ENCODE data around the gene LRP6. TPM values are rescaled to one million over a fixed set of nuclear protein-coding genes. Genes with fewer than 3 reads are reported as not detected.

LRP6 gene
- total RNA-seq, 1 experiment from 2014 or later, result 15.5 TPM

DNA sequence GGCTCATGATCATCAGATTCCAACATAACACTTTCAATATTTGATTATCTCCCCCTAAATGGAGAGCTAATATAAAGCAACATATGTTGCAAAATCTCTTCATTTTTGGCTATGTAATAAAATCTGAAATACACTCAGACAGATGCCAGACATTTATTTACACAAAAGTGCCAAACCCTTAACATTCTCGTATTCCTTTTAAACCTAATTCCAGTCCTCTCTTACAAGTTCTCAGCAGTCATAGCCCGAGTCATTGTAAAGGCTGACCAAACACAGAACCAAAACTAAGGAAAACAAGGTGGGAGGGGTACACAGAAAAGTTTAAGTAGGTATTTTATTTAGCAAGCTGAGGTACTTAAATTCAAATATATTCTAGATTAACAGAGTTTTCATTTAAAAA lies 81.4 kb downstream of the LRP6 start:
- H2AFZ ChIP-seq (ENCODE audit: low read length), result no peak overlapping the region
- no peaks in the 10 kb centered on the region for H3F3A ChIP-seq (ENCODE audit: low read length, unreplicated experiment)
- H3K36me3 ChIP-seq (ENCODE audit: low read depth, low read length), result peaks cover 6% of the 10 kb centered on the region; the same call in 1 of the 2 replicates
- ATAC-seq (0 out of 2 replicates have a peak, but pooled peaks have one; percentile 35), DNase-seq (no peak)
- peaks cover 22% of the 10 kb centered on the region for H3K4me1 ChIP-seq (ENCODE audit: insufficient read depth, low read length)
- H4K20me1 ChIP-seq (ENCODE audit: low read length), result no peaks in the 10 kb centered on the region
- BruUV-seq (replicated peaks), result no TSS peak
- intact Hi-C loops (cut with micrococcal nuclease), result no loop called here
- ChIA-PET POLR2A (ENCODE audit: unreplicated experiment) (no interaction called here), CTCF (no interaction called here)
- no peak for TF ChIP-seq EZH2 (IDR thresholded peaks at IDR 0.05; ENCODE audit: low read length, unreplicated experiment)
- TF ChIP-seq EZH2phosphoT487 (IDR thresholded peaks at IDR 0.05; ENCODE audit: borderline replicate concordance, low read length), result no peak
- no peaks in the 10 kb centered on the region for H3K79me2 ChIP-seq (ENCODE audit: low read length)
- no peaks in the 10 kb centered on the region for H3K9me3 ChIP-seq (ENCODE audit: low read length)
- no peaks in the 10 kb centered on the region for H3K9me2 ChIP-seq (replicated peaks; ENCODE audit: low read length)
- no peak overlapping the region for H3K4me3 ChIP-seq (ENCODE audit: low read length)
- no peak overlapping the region for H3K27ac ChIP-seq (ENCODE audit: low read length)
- no peaks in the 10 kb centered on the region for H3K27me3 ChIP-seq (ENCODE audit: low read length)
- H3K4me2 ChIP-seq (ENCODE audit: low read length), result no peak overlapping the region
- no peak overlapping the region for H3K9ac ChIP-seq (ENCODE audit: low read length)

DNA sequence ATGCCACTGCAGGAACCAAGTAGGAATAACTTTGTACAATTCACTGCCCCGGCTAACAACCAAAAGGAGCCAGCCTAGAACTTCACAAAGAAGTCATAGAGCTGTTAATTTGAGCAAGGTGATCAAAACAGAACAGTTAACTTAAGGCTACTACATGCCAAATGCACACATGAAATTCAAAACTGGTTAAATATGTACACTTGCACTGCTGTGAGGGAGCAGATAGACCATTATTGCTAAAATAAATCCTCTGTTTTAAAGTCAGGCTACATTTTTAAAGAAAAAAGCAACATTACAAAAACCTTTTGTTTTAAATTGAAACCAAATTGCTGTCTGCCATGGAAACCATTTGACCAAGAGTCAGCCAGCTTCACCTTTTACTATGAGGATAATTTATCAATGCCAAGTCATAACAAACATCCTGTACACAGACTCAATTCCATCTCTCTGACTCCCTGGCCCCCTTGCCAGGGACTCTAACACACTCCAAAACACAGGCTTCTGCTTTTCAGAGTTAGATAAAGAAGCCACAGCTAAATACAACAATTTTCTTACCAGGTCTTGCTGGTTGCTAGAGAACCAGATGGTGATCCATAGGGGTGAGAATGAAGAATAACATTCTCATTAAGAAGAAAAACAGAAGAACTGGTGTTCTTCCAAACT lies 84.0 kb downstream of the LRP6 start:
- no peaks in the 10 kb centered on the region for H3K27me3 ChIP-seq (ENCODE audit: low read length)
- peak; percentile 55 for ATAC-seq
- no peaks in the 10 kb centered on the region for H3K79me2 ChIP-seq (ENCODE audit: low read length)
- no peak overlapping the region for H3K4me3 ChIP-seq (ENCODE audit: low read length)
- peaks cover 6% of the 10 kb centered on the region; the same call in 1 of the 2 replicates for H3K36me3 ChIP-seq (ENCODE audit: low read depth, low read length)
- H2AFZ ChIP-seq (ENCODE audit: low read length), result no peak overlapping the region
- H3K27ac ChIP-seq (ENCODE audit: low read length), result 0 out of 2 replicates have a peak overlapping the region, but pooled peaks have one; percentile 2
- H3K9me3 ChIP-seq (ENCODE audit: low read length), result no peaks in the 10 kb centered on the region
- no peaks in the 10 kb centered on the region for H3K9me2 ChIP-seq (replicated peaks; ENCODE audit: low read length)
- H4K20me1 ChIP-seq (ENCODE audit: low read length), result no peaks in the 10 kb centered on the region
- H3F3A ChIP-seq (ENCODE audit: low read length, unreplicated experiment), result no peaks in the 10 kb centered on the region
- DNase-seq, result peak; percentile 37
- ChIA-PET CTCF (no interaction called here), POLR2A (ENCODE audit: unreplicated experiment) (no interaction called here)
- no TSS peak for BruUV-seq (replicated peaks)
- peaks cover 22% of the 10 kb centered on the region for H3K4me1 ChIP-seq (ENCODE audit: insufficient read depth, low read length)
- intact Hi-C loops (cut with micrococcal nuclease), result no loop called here
- H3K4me2 ChIP-seq (ENCODE audit: low read length), result peak overlapping the region; percentile 25; the same call in 1 of the 2 replicates
- no peak overlapping the region for H3K9ac ChIP-seq (ENCODE audit: low read length)
- no peak for TF ChIP-seq CTCF (conservative IDR thresholded peaks at IDR 0.05; ENCODE audit: low read depth, low read length)
- TF ChIP-seq EZH2 (IDR thresholded peaks at IDR 0.05; ENCODE audit: low read length, unreplicated experiment), result no peak
- TF ChIP-seq EZH2phosphoT487 (IDR thresholded peaks at IDR 0.05; ENCODE audit: borderline replicate concordance, low read length), result no peak

GRCh38 chr12:12181511-12181910 lies 85.3 kb downstream of the LRP6 start:
- H3F3A ChIP-seq (ENCODE audit: low read length, unreplicated experiment), result no peaks in the 10 kb centered on the region
- H3K9me3 ChIP-seq (ENCODE audit: low read length), result no peaks in the 10 kb centered on the region
- no peaks in the 10 kb centered on the region for H3K9me2 ChIP-seq (replicated peaks; ENCODE audit: low read length)
- 0 out of 2 replicates have a peak overlapping the region, but pooled peaks have one; percentile 17 for H3K4me2 ChIP-seq (ENCODE audit: low read length)
- H4K20me1 ChIP-seq (ENCODE audit: low read length), result no peaks in the 10 kb centered on the region
- H3K27me3 ChIP-seq (ENCODE audit: low read length), result no peaks in the 10 kb centered on the region
- ATAC-seq, result peak; percentile 67
- H3K9ac ChIP-seq (ENCODE audit: low read length), result no peak overlapping the region
- peak overlapping the region; percentile 23; the same call in 1 of the 2 replicates for H3K27ac ChIP-seq (ENCODE audit: low read length)
- POLR2A ChIA-PET (ENCODE audit: unreplicated experiment), result no interaction called here
- peaks cover 22% of the 10 kb centered on the region for H3K4me1 ChIP-seq (ENCODE audit: insufficient read depth, low read length)
- TF ChIP-seq CTCF (conservative IDR thresholded peaks at IDR 0.05; ENCODE audit: low read depth, low read length) (no peak), EZH2 (IDR thresholded peaks at IDR 0.05; ENCODE audit: low read length, unreplicated experiment) (no peak), EZH2phosphoT487 (IDR thresholded peaks at IDR 0.05; ENCODE audit: borderline replicate concordance, low read length) (no peak)
- CTCF ChIA-PET, result no interaction called here
- no TSS peak for BruUV-seq (replicated peaks)
- H2AFZ ChIP-seq (ENCODE audit: low read length), result no peak overlapping the region
- no peak overlapping the region for H3K4me3 ChIP-seq (ENCODE audit: low read length)
- H3K79me2 ChIP-seq (ENCODE audit: low read length), result no peaks in the 10 kb centered on the region
- peaks cover 6% of the 10 kb centered on the region; the same call in 1 of the 2 replicates for H3K36me3 ChIP-seq (ENCODE audit: low read depth, low read length)
- intact Hi-C loops (cut with micrococcal nuclease), result no loop called here
- peak; percentile 71 for DNase-seq

All from PC-3 (cell line).